ENCODE results near the gene CLMN. TPM values are rescaled to one million over a fixed set of nuclear protein-coding genes. Genes with fewer than 3 reads are reported as not detected.

CLMN gene
- total and polyA plus RNA-seq, 2 experiments from 2014 or later = 3.2 to 5.7 TPM

DNA sequence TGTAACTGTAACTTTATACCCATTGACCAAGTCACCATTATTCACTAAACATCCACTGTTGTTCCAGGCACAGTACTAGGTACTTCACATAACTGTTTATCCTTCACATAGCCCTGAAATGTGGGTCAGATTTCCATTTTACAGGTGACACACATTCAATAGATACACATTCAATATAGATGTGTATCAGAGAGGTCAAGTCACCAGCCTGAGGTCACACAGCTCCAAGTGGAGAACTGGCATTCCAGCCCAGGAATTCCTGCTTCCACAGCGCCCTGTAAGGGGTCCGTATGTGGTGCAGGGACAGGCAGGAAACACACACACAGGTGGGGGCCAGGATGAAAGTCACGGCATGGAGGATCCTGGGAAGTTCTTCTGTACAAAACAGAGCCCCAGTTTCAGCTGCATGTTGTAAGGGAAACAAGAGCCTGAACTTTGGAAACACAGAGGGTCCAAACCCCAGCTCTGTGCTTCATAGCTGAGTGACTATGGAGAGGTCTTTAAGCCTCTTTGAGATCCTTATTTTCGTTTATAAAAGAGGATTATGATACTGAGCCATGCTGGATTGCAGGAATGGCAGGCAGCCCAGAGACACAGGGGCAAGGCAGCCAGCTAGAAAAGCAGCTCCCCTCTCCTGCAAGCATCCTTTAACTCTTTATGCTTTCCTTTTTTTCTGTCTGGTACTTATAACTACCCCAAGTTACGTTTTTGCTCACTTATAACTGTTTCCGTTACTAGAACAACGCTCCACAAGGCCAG is 112.1 kb downstream of the CLMN start:
- H2AFZ ChIP-seq = no peak overlapping the region
- Mint-ChIP-seq H3K4me3 (no peak overlapping the region), H3K4me1 (no peaks in the 10 kb centered on the region), H3K27me3 (ENCODE audit: insufficient read depth, low read depth, poor library complexity) (peaks cover 6% of the 10 kb centered on the region), H3K27ac (no peak overlapping the region), H3K9me3 (peaks cover 19% of the 10 kb centered on the region), H3K36me3 (ENCODE audit: low read depth) (peaks cover 27% of the 10 kb centered on the region)
- H3K4me1 ChIP-seq (ENCODE audit: insufficient read depth) = no peaks in the 10 kb centered on the region
- no peak for DNase-seq (ENCODE audit: low spot score)
- TF ChIP-seq JUNB (IDR thresholded peaks at IDR 0.05; ENCODE audit: unreplicated experiment) (no peak), POLR2AphosphoS5 (IDR thresholded peaks at IDR 0.05; ENCODE audit: low read depth) (no peak), ZNF462 (CRISPR knock-in tag; IDR thresholded peaks at IDR 0.05) (no peak), ZNF114 (CRISPR knock-in tag; IDR thresholded peaks at IDR 0.05) (no peak), STAT1 (IDR thresholded peaks at IDR 0.05; ENCODE audit: unreplicated experiment) (no peak), EZH2phosphoT487 (IDR thresholded peaks at IDR 0.05; ENCODE audit: unreplicated experiment) (no peak), CREB1 (CRISPR knock-in tag; IDR thresholded peaks at IDR 0.05; ENCODE audit: low read depth) (no peak), EZH2 (IDR thresholded peaks at IDR 0.05; ENCODE audit: low read depth, unreplicated experiment) (no peak), ZNF331 (CRISPR knock-in tag; IDR thresholded peaks at IDR 0.05; ENCODE audit: low read depth) (no peak)
- TF ChIP-seq, protein P1, sequence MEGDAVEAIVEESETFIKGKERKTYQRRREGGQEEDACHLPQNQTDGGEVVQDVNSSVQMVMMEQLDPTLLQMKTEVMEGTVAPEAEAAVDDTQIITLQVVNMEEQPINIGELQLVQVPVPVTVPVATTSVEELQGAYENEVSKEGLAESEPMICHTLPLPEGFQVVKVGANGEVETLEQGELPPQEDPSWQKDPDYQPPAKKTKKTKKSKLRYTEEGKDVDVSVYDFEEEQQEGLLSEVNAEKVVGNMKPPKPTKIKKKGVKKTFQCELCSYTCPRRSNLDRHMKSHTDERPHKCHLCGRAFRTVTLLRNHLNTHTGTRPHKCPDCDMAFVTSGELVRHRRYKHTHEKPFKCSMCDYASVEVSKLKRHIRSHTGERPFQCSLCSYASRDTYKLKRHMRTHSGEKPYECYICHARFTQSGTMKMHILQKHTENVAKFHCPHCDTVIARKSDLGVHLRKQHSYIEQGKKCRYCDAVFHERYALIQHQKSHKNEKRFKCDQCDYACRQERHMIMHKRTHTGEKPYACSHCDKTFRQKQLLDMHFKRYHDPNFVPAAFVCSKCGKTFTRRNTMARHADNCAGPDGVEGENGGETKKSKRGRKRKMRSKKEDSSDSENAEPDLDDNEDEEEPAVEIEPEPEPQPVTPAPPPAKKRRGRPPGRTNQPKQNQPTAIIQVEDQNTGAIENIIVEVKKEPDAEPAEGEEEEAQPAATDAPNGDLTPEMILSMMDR (conservative IDR thresholded peaks at IDR 0.05; ENCODE audit: low read depth in 2 of 2) = no peak
- TF ChIP-seq, protein P2, sequence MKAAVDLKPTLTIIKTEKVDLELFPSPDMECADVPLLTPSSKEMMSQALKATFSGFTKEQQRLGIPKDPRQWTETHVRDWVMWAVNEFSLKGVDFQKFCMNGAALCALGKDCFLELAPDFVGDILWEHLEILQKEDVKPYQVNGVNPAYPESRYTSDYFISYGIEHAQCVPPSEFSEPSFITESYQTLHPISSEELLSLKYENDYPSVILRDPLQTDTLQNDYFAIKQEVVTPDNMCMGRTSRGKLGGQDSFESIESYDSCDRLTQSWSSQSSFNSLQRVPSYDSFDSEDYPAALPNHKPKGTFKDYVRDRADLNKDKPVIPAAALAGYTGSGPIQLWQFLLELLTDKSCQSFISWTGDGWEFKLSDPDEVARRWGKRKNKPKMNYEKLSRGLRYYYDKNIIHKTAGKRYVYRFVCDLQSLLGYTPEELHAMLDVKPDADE (IDR thresholded peaks at IDR 0.05) = no peak
- TF ChIP-seq, protein P3, sequence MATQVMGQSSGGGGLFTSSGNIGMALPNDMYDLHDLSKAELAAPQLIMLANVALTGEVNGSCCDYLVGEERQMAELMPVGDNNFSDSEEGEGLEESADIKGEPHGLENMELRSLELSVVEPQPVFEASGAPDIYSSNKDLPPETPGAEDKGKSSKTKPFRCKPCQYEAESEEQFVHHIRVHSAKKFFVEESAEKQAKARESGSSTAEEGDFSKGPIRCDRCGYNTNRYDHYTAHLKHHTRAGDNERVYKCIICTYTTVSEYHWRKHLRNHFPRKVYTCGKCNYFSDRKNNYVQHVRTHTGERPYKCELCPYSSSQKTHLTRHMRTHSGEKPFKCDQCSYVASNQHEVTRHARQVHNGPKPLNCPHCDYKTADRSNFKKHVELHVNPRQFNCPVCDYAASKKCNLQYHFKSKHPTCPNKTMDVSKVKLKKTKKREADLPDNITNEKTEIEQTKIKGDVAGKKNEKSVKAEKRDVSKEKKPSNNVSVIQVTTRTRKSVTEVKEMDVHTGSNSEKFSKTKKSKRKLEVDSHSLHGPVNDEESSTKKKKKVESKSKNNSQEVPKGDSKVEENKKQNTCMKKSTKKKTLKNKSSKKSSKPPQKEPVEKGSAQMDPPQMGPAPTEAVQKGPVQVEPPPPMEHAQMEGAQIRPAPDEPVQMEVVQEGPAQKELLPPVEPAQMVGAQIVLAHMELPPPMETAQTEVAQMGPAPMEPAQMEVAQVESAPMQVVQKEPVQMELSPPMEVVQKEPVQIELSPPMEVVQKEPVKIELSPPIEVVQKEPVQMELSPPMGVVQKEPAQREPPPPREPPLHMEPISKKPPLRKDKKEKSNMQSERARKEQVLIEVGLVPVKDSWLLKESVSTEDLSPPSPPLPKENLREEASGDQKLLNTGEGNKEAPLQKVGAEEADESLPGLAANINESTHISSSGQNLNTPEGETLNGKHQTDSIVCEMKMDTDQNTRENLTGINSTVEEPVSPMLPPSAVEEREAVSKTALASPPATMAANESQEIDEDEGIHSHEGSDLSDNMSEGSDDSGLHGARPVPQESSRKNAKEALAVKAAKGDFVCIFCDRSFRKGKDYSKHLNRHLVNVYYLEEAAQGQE (IDR thresholded peaks at IDR 0.05; ENCODE audit: unreplicated experiment) = no peak
- no peaks in the 10 kb centered on the region for H3K27me3 ChIP-seq (ENCODE audit: insufficient read depth)
- no peaks in the 10 kb centered on the region for H3K79me2 ChIP-seq (replicated peaks; ENCODE audit: insufficient read depth)
- H3K27ac ChIP-seq (ENCODE audit: low read depth) = no peak overlapping the region
- H3F3A ChIP-seq (replicated peaks; ENCODE audit: low read depth) = no peaks in the 10 kb centered on the region
- peaks cover 8% of the 10 kb centered on the region; the same call in 1 of the 2 replicates for H3K9me2 ChIP-seq (ENCODE audit: insufficient read depth)
- no peaks in the 10 kb centered on the region for H3K36me3 ChIP-seq (ENCODE audit: insufficient read depth)
- no peak for ATAC-seq
- H3K4me3 ChIP-seq = no peak overlapping the region
- H4K20me1 ChIP-seq (replicated peaks; ENCODE audit: insufficient read depth) = no peaks in the 10 kb centered on the region
- H3K4me2 ChIP-seq = no peak overlapping the region
